SK-N-SH treated with all-trans-retinoic acid at 6 μM for 48 hours (cell line): Measurements from ENCODE around the gene GZMM.

Experiments used
- ARNTL ChIP-seq: fragments of 450-650 bp; formaldehyde crosslinking; IDR thresholded peaks from 2 replicates; pipeline ENCODE4 v1.5.0; 2020; ENCODE audit warnings: low read depth, mild to moderate bottlenecking, moderate library complexity, borderline replicate concordance
- ESRRG ChIP-seq: fragments of 250-450 bp; sonication (Bioruptor Pico); IDR thresholded peaks from 2 replicates; pipeline ENCODE4 v1.6.1; 2021; ENCODE audit warnings: mild to moderate bottlenecking
- GLIS3 ChIP-seq: fragments of 250-450 bp; sonication (Bioruptor Pico); IDR thresholded peaks from 2 replicates; pipeline ENCODE4 v1.5.0; 2020; ENCODE audit warnings: mild to moderate bottlenecking, moderate library complexity
- OSR1 ChIP-seq: fragments of 250-450 bp; sonication (Bioruptor Pico); IDR thresholded peaks from 2 replicates; pipeline ENCODE4 v1.8.0; 2022; ENCODE audit warnings: moderate library complexity, mild to moderate bottlenecking, inconsistent platforms
- PPARA ChIP-seq: fragments of 250-450 bp; sonication (Bioruptor Pico); IDR thresholded peaks from 2 replicates; pipeline ENCODE4 v1.5.0; 2020; ENCODE audit warnings: mild to moderate bottlenecking, borderline replicate concordance
- RARB ChIP-seq: fragments of 250-450 bp; sonication (Bioruptor Pico); IDR thresholded peaks from 2 replicates; pipeline ENCODE4 v1.8.0; 2021; ENCODE audit warnings: mild to moderate bottlenecking, moderate library complexity
- ZNF565 ChIP-seq: fragments of 450-650 bp; formaldehyde crosslinking; conservative IDR thresholded peaks from 2 replicates; pipeline ENCODE4 v1.5.0; 2020; ENCODE audit warnings: low read depth, mild to moderate bottlenecking, moderate library complexity

GRCh38 chr19:496112-496665, 47.7 kb upstream of the GZMM start, which contains the start of gene MADCAM1:
- no peak for TF ChIP-seq OSR1
- TF ChIP-seq ZNF565 (CRISPR knock-in tag): no peak
- TF ChIP-seq PPARA (CRISPR knock-in tag): no peak
- no peak for TF ChIP-seq RARB (CRISPR knock-in tag)
- TF ChIP-seq GLIS3 (CRISPR knock-in tag): no peak
- no peak for TF ChIP-seq ARNTL (CRISPR knock-in tag)
- TF ChIP-seq ESRRG (CRISPR knock-in tag): no peak
